WTC11 (cell line): Measurements from ENCODE around the gene SGCG. TPM values are rescaled to one million over a fixed set of nuclear protein-coding genes. Genes with fewer than 3 reads are reported as not detected.

Experiments used
- ATAC-seq: fragments of 200-7000 bp; cut with Tn5 transposase; 2 replicates; pipeline ENCODE4 v1.10.0; 2021; ENCODE audit warnings: mild to moderate bottlenecking, moderate library complexity
- CTCF ChIA-PET: fragments of 300-600 bp; sonication (Branson Sonifier 250); formaldehyde crosslinking; loops from one replicate; lab custom pipeline; 2021; ENCODE audit warnings: antibody characterized with exemption; lab: Charles Lee
- POLR2A ChIA-PET: fragments of 350-600 bp; sonication (Branson Sonifier 250); formaldehyde crosslinking; loops from one replicate; lab custom pipeline; 2021; ENCODE audit warnings: antibody characterized with exemption; lab: Charles Lee
- DNase-seq: peaks from one replicate; pipeline ENCODE4 v3.0.0; 2021; ENCODE audit warnings: low spot score
- H3K27ac Mint-ChIP-seq: 2 replicates; pipeline ENCODE4 v1.8.0; 2021; ENCODE audit warnings: mixed read lengths
- H3K27me3 Mint-ChIP-seq: 2 replicates; pipeline ENCODE4 v1.8.0; 2021; ENCODE audit warnings: low read depth, mild to moderate bottlenecking, moderate library complexity, mixed read lengths
- H3K36me3 Mint-ChIP-seq: 2 replicates; pipeline ENCODE4 v1.8.0; 2021; ENCODE audit warnings: mixed read lengths
- H3K4me1 Mint-ChIP-seq: 2 replicates; pipeline ENCODE4 v1.8.0; 2022; ENCODE audit warnings: mixed read lengths
- H3K4me3 Mint-ChIP-seq: 2 replicates; pipeline ENCODE4 v1.8.0; 2021; ENCODE audit warnings: mild to moderate bottlenecking, moderate library complexity, mixed read lengths
- H3K9me3 Mint-ChIP-seq: 2 replicates; pipeline ENCODE4 v1.8.0; 2021; ENCODE audit warnings: mixed read lengths
- FOXJ3 ChIP-seq: sonication (generic); formaldehyde crosslinking; IDR thresholded peaks from 2 replicates; pipeline ENCODE4 v1.9.0; 2021; ENCODE audit warnings: missing genetic modification reagents, mild to moderate bottlenecking, borderline replicate concordance
- TEAD4 ChIP-seq: sonication (generic); formaldehyde crosslinking; IDR thresholded peaks from 2 replicates; pipeline ENCODE4 v1.8.0; 2022; ENCODE audit warnings: mild to moderate bottlenecking, missing genetic modification reagents
- ZNF138 ChIP-seq: sonication (generic); formaldehyde crosslinking; conservative IDR thresholded peaks from 2 replicates; pipeline ENCODE4 v1.8.1; 2022; ENCODE audit warnings: mild to moderate bottlenecking, moderate library complexity, missing genetic modification reagents
- ZNF396 ChIP-seq: fragments of 250-450 bp; sonication (Bioruptor Pico); IDR thresholded peaks from 2 replicates; pipeline ENCODE4 v1.8.0; 2021; ENCODE audit warnings: mild to moderate bottlenecking, moderate library complexity, borderline replicate concordance
- ZNF671 ChIP-seq: fragments of 250-450 bp; sonication (Bioruptor Pico); IDR thresholded peaks from 2 replicates; pipeline ENCODE4 v1.8.0; 2021; ENCODE audit warnings: mild to moderate bottlenecking
- total RNA-seq: library from RNA; stranded (reverse); gene quantifications from 3 replicates; pipeline ENCODE4 v1.2.3, GENCODE V29; 2021
- TF ChIP-seq, protein P1 (sequence below): fragments of 200-600 bp; IDR thresholded peaks from 2 replicates; pipeline ENCODE4 v1.8.0; 2022; ENCODE audit warnings: antibody characterized with exemption
- TF ChIP-seq, protein P2 (sequence below): sonication (generic); formaldehyde crosslinking; IDR thresholded peaks from 2 replicates; pipeline ENCODE4 v1.8.0; 2022; ENCODE audit warnings: mild to moderate bottlenecking, missing genetic modification reagents
- TF ChIP-seq, protein P3 (sequence below): sonication (generic); formaldehyde crosslinking; conservative IDR thresholded peaks from 2 replicates; pipeline ENCODE4 v1.8.1; 2023; ENCODE audit warnings: mild to moderate bottlenecking, low read depth, missing genetic modification reagents, moderate library complexity
- TF ChIP-seq, protein P4 (sequence below): fragments of 250-450 bp; sonication (Bioruptor Pico); conservative IDR thresholded peaks from 2 replicates; pipeline ENCODE4 v1.9.0; 2021; ENCODE audit warnings: mild to moderate bottlenecking
- TF ChIP-seq, protein P5 (sequence below): sonication (generic); formaldehyde crosslinking; IDR thresholded peaks from 2 replicates; pipeline ENCODE4 v1.8.0; 2023; ENCODE audit warnings: missing genetic modification reagents, mild to moderate bottlenecking, borderline replicate concordance

The SGCG gene
- total RNA-seq, 1 experiment from 2014 or later, result not detected

DNA sequence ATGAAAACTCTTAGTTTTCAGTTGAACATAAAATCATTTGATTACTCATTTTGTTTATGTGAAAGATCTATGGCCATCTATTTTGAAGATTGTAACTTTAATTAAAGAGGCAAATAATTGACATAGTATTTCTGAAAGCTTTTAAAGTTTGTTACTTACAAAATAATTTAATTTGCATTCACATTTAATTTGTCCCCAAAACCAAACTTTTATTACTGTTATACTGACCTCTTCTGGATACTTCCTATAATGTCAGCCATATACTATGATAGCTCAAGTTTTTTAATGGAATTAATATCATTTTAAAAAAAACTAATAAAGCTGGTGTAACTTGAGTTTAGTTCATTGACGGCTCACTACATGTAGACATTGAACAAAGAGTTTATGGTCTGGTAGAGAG, 4.9 kb upstream of the SGCG start:
- Mint-ChIP-seq H3K4me1 (0 out of 2 replicates have a peak, but pooled peaks cover 6% of the 10 kb centered on the region), H3K9me3 (no peaks in the 10 kb centered on the region), H3K36me3 (no peaks in the 10 kb centered on the region), H3K27me3 (no peaks in the 10 kb centered on the region), H3K27ac (no peak overlapping the region), H3K4me3 (no peak overlapping the region)
- DNase-seq, result no peak
- no peak for ATAC-seq
- ChIA-PET CTCF (interaction anchor here (0.6 to 1.1 kb wide), 8 partner anchors 11 to 375 kb away, joined by 3 to 7 read pairs (median 4); no protein-coding TSS in a partner anchor), POLR2A (no interaction called here)
- TF ChIP-seq, protein P1, sequence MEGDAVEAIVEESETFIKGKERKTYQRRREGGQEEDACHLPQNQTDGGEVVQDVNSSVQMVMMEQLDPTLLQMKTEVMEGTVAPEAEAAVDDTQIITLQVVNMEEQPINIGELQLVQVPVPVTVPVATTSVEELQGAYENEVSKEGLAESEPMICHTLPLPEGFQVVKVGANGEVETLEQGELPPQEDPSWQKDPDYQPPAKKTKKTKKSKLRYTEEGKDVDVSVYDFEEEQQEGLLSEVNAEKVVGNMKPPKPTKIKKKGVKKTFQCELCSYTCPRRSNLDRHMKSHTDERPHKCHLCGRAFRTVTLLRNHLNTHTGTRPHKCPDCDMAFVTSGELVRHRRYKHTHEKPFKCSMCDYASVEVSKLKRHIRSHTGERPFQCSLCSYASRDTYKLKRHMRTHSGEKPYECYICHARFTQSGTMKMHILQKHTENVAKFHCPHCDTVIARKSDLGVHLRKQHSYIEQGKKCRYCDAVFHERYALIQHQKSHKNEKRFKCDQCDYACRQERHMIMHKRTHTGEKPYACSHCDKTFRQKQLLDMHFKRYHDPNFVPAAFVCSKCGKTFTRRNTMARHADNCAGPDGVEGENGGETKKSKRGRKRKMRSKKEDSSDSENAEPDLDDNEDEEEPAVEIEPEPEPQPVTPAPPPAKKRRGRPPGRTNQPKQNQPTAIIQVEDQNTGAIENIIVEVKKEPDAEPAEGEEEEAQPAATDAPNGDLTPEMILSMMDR, result peak; percentile 27; the same call in 1 of the 2 replicates
- TF ChIP-seq FOXJ3, result no peak

DNA sequence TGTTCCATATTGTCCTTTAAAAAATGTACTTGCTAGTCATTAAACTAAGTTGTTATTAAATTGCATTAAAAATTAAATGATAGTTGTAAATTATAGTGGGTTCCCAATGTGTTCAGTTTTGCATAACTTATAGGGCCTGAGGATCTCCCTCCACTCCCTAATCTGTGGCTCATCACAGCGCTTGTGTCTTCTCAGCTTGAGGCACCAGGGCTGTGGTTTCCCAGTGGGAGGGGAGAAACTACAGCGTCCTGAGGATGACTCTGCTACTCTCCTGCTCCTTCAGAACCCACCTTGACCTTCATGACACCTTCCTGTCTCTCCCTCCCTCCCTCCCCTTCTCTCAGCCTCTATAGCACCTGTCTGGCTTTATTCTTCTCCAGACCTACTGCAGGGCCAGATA, 1.4 kb downstream of the SGCG start:
- POLR2A ChIA-PET, result interaction anchor here (0.6 kb wide), 1 partner anchor 516 kb away, joined by 4 read pairs; no protein-coding TSS in a partner anchor
- TF ChIP-seq, protein P2, sequence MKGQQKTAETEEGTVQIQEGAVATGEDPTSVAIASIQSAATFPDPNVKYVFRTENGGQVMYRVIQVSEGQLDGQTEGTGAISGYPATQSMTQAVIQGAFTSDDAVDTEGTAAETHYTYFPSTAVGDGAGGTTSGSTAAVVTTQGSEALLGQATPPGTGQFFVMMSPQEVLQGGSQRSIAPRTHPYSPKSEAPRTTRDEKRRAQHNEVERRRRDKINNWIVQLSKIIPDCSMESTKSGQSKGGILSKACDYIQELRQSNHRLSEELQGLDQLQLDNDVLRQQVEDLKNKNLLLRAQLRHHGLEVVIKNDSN, result no peak
- TF ChIP-seq TEAD4 (CRISPR knock-in tag), result no peak
- TF ChIP-seq ZNF671, result no peak
- TF ChIP-seq, protein P3, sequence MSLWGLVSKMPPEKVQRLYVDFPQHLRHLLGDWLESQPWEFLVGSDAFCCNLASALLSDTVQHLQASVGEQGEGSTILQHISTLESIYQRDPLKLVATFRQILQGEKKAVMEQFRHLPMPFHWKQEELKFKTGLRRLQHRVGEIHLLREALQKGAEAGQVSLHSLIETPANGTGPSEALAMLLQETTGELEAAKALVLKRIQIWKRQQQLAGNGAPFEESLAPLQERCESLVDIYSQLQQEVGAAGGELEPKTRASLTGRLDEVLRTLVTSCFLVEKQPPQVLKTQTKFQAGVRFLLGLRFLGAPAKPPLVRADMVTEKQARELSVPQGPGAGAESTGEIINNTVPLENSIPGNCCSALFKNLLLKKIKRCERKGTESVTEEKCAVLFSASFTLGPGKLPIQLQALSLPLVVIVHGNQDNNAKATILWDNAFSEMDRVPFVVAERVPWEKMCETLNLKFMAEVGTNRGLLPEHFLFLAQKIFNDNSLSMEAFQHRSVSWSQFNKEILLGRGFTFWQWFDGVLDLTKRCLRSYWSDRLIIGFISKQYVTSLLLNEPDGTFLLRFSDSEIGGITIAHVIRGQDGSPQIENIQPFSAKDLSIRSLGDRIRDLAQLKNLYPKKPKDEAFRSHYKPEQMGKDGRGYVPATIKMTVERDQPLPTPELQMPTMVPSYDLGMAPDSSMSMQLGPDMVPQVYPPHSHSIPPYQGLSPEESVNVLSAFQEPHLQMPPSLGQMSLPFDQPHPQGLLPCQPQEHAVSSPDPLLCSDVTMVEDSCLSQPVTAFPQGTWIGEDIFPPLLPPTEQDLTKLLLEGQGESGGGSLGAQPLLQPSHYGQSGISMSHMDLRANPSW (CRISPR knock-in tag), result no peak
- TF ChIP-seq, protein P4, sequence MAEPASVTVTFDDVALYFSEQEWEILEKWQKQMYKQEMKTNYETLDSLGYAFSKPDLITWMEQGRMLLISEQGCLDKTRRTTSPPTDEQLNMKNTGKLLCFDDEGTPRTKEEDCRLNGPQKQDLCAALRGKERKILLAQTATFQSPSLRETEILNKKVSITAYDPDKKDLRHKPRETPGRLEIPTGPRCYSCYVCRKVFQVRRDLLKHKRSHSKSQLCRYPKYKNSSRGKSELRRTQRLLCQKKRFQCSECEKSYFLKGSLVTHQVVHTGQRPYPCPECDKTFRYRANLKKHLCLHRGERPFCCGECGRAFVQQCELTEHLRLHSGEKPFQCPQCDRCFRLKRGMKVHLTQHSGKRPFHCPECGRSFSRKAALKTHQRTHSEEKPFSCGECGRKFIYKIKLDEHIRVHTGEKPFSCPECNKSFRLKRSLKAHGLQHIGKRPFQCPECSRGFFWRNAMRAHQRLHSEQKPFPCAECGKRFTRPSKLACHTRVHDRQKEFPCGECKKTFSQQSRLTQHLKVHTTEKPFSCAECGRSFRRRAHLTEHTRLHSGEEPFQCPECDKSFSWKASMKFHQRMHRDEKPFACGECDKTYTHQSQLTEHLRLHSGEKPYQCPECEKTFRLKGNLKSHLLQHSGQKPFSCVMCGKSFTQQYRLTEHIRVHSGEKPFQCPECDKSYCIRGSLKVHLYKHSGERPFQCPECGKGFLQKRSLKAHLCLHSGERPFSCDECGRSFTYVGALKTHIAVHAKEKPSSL (CRISPR knock-in tag), result no peak
- TF ChIP-seq, protein P5, sequence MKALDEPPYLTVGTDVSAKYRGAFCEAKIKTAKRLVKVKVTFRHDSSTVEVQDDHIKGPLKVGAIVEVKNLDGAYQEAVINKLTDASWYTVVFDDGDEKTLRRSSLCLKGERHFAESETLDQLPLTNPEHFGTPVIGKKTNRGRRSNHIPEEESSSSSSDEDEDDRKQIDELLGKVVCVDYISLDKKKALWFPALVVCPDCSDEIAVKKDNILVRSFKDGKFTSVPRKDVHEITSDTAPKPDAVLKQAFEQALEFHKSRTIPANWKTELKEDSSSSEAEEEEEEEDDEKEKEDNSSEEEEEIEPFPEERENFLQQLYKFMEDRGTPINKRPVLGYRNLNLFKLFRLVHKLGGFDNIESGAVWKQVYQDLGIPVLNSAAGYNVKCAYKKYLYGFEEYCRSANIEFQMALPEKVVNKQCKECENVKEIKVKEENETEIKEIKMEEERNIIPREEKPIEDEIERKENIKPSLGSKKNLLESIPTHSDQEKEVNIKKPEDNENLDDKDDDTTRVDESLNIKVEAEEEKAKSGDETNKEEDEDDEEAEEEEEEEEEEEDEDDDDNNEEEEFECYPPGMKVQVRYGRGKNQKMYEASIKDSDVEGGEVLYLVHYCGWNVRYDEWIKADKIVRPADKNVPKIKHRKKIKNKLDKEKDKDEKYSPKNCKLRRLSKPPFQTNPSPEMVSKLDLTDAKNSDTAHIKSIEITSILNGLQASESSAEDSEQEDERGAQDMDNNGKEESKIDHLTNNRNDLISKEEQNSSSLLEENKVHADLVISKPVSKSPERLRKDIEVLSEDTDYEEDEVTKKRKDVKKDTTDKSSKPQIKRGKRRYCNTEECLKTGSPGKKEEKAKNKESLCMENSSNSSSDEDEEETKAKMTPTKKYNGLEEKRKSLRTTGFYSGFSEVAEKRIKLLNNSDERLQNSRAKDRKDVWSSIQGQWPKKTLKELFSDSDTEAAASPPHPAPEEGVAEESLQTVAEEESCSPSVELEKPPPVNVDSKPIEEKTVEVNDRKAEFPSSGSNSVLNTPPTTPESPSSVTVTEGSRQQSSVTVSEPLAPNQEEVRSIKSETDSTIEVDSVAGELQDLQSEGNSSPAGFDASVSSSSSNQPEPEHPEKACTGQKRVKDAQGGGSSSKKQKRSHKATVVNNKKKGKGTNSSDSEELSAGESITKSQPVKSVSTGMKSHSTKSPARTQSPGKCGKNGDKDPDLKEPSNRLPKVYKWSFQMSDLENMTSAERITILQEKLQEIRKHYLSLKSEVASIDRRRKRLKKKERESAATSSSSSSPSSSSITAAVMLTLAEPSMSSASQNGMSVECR (CRISPR knock-in tag), result no peak
- no peak for TF ChIP-seq ZNF138 (CRISPR knock-in tag)
- TF ChIP-seq ZNF396 (CRISPR knock-in tag), result no peak
- ATAC-seq (no peak), DNase-seq (no peak)
- Mint-ChIP-seq H3K36me3 (no peaks in the 10 kb centered on the region), H3K4me3 (no peak overlapping the region), H3K4me1 (0 out of 2 replicates have a peak, but pooled peaks cover under 1% of the 10 kb centered on the region), H3K27ac (no peak overlapping the region), H3K27me3 (no peaks in the 10 kb centered on the region), H3K9me3 (0 out of 2 replicates have a peak, but pooled peaks cover 4% of the 10 kb centered on the region)
- CTCF ChIA-PET, result no interaction called here
